ENCODE measurements around the gene PLOD3. TPM values are rescaled to one million over a fixed set of nuclear protein-coding genes. Genes with fewer than 3 reads are reported as not detected.

Gene PLOD3
- total and polyA plus RNA-seq, 2 of the 8 experiments (the other 6 are each of a cell fraction or from before 2014, with no cell fraction given): 28.4 to 47.2 TPM

DNA sequence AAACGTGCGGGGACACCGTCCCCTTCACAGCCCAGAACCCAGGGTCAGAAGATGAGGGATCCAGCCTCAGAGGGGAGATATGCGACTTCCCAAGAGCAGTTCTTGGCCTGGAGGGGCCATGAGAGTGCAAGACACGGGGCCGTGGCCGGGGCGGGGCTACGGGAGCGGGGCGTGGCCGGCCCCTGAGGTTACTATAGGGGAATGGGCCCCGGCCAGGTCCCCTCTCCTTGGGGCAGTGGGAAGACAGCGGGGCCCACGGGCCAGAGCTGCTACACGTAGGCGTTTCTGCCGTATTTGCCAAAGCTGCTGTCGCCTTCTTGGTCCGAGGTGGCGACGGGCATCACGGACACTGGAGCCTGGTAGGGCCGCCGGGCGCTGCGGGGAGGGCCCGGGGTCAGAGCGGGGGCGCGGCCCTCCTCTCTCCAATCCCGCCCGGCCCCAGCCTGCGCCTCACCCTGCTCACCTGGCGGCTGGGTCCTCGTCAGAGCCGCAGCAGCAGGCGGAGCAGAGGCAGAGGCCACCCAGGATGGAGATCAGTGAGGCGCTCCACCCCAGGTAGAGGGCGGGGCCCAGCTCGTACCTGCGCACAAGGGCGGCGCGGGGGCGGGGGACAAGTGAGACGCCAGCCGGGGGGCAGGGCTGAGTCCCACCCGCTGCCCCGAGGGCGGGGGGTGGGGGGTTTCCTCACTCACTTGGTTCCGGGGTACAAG lies 14.9 kb upstream of the PLOD3 start (continued):
- TF ChIP-seq SIN3A (conservative IDR thresholded peaks at IDR 0.05 in 1 of 2, IDR thresholded peaks at IDR 0.05 in 1 of 2; ENCODE audit: low read depth in 1 of 2, low read length in 2 of 2) (peak in 1 of 2 experiments; percentile 37; a peak in 1 of 4 replicates), ASH2L (IDR thresholded peaks at IDR 0.05; ENCODE audit: low read length) (peak; percentile 60), TBP (IDR thresholded peaks at IDR 0.05; ENCODE audit: low read depth, low read length) (peak; percentile 12; the same call in 1 of the 2 replicates), YY1 (IDR thresholded peaks at IDR 0.05; ENCODE audit: low read depth, low read length) (0 out of 2 replicates have a peak, but pooled peaks have one; percentile 22), KDM4A (IDR thresholded peaks at IDR 0.05; ENCODE audit: low read depth, low read length, severe bottlenecking) (peak; percentile 71), TCF12 (IDR thresholded peaks at IDR 0.05; ENCODE audit: low read depth, low read length) (no peak), CBX5 (IDR thresholded peaks at IDR 0.05; ENCODE audit: low read depth, low read length) (no peak), PHF8 (conservative IDR thresholded peaks at IDR 0.05; ENCODE audit: low read depth, low read length) (peak; percentile 62), CEBPB (IDR thresholded peaks at IDR 0.05; ENCODE audit: low read depth, low read length) (no peak), POU5F1 (IDR thresholded peaks at IDR 0.05; ENCODE audit: low read depth, low read length) (no peak), TAF1 (IDR thresholded peaks at IDR 0.05; ENCODE audit: low read depth, low read length) (0 out of 2 replicates have a peak, but pooled peaks have one; percentile 5), CREB1 (IDR thresholded peaks at IDR 0.05) (0 out of 2 replicates have a peak, but pooled peaks have one; percentile 51), BRCA1 (IDR thresholded peaks at IDR 0.05; ENCODE audit: low read depth, low read length) (no peak), ZNF274 (IDR thresholded peaks at IDR 0.05; ENCODE audit: borderline replicate concordance, extremely low read depth, low read length) (no peak), POLR2A (IDR thresholded peaks at IDR 0.05; ENCODE audit: control extremely low read depth in 1 of 2, low read depth in 2 of 2, low read length in 2 of 2) (peak in 1 of 2 experiments; percentile 38; a peak in 1 of 3 replicates), TEAD4 (IDR thresholded peaks at IDR 0.05; ENCODE audit: low read depth, low read length) (no peak), RXRA (IDR thresholded peaks at IDR 0.05; ENCODE audit: insufficient read depth, low read depth, low read length) (no peak), NRF1 (IDR thresholded peaks at IDR 0.05; ENCODE audit: low read depth, low read length) (0 out of 2 replicates have a peak, but pooled peaks have one; percentile 15), POLR2AphosphoS5 (IDR thresholded peaks at IDR 0.05; ENCODE audit: low read depth, low read length) (0 out of 2 replicates have a peak, but pooled peaks have one; percentile 12), CHD1 (IDR thresholded peaks at IDR 0.05; ENCODE audit: low read depth, low read length) (no peak), FOSL1 (IDR thresholded peaks at IDR 0.05; ENCODE audit: insufficient read depth, low read depth, low read length) (no peak), RFX5 (IDR thresholded peaks at IDR 0.05; ENCODE audit: borderline replicate concordance, low read depth, low read length) (no peak), JUN (IDR thresholded peaks at IDR 0.05; ENCODE audit: low read depth, low read length) (no peak)
- TF ChIP-seq, protein P1, sequence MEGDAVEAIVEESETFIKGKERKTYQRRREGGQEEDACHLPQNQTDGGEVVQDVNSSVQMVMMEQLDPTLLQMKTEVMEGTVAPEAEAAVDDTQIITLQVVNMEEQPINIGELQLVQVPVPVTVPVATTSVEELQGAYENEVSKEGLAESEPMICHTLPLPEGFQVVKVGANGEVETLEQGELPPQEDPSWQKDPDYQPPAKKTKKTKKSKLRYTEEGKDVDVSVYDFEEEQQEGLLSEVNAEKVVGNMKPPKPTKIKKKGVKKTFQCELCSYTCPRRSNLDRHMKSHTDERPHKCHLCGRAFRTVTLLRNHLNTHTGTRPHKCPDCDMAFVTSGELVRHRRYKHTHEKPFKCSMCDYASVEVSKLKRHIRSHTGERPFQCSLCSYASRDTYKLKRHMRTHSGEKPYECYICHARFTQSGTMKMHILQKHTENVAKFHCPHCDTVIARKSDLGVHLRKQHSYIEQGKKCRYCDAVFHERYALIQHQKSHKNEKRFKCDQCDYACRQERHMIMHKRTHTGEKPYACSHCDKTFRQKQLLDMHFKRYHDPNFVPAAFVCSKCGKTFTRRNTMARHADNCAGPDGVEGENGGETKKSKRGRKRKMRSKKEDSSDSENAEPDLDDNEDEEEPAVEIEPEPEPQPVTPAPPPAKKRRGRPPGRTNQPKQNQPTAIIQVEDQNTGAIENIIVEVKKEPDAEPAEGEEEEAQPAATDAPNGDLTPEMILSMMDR (IDR thresholded peaks at IDR 0.05; ENCODE audit: control extremely low read depth in 1 of 3, insufficient read depth in 1 of 3, low read depth in 1 of 3, low read length in 3 of 3): no peak
